Smooth muscle cell (in vitro differentiated cells): Measurements from ENCODE around the gene CALM1. TPM values are rescaled to one million over a fixed set of nuclear protein-coding genes. Genes with fewer than 3 reads are reported as not detected.

Experiments used
- DNase-seq: peaks from one replicate; lab custom pipeline; 2025; ENCODE audit not compliant: unreplicated experiment; lab: John Stamatoyannopoulos, UW
- H2AFZ ChIP-seq: fragments of 200-600 bp; sonication (generic); 2 replicates; pipeline ENCODE4 v1.6.0; 2016; ENCODE audit warnings: antibody characterized with exemption, low read depth, mild to moderate bottlenecking
- H3F3A ChIP-seq: fragments of 200-600 bp; sonication (generic); 2 replicates; pipeline ENCODE4 v1.6.0; 2017; ENCODE audit warnings: antibody characterized with exemption, low read depth
- H3K27ac ChIP-seq: fragments of 200-600 bp; sonication (generic); 2 replicates; pipeline ENCODE4 v1.5.1; 2016; ENCODE audit warnings: low read depth, mild to moderate bottlenecking
- H3K27me3 ChIP-seq: fragments of 200-600 bp; sonication (generic); 2 replicates; pipeline ENCODE4 v1.6.1; 2016; ENCODE audit warnings: low read depth, mild to moderate bottlenecking
- H3K36me3 ChIP-seq: fragments of 200-600 bp; sonication (generic); 2 replicates; pipeline ENCODE4 v1.5.1; 2016; ENCODE audit warnings: low read depth
- H3K4me1 ChIP-seq: fragments of 200-600 bp; sonication (generic); 2 replicates; pipeline ENCODE4 v1.5.1; 2016; ENCODE audit warnings: low read depth
- H3K4me2 ChIP-seq: fragments of 200-600 bp; sonication (generic); 2 replicates; pipeline ENCODE4 v1.6.0; 2016; ENCODE audit warnings: mild to moderate bottlenecking
- H3K4me3 ChIP-seq: fragments of 200-600 bp; sonication (generic); 2 replicates; pipeline ENCODE4 v1.5.1; 2016; ENCODE audit warnings: mild to moderate bottlenecking
- H3K79me2 ChIP-seq: fragments of 200-600 bp; sonication (generic); 2 replicates; pipeline ENCODE4 v1.6.0; 2016; ENCODE audit warnings: low read depth, mild to moderate bottlenecking
- H3K9ac ChIP-seq: fragments of 200-600 bp; sonication (generic); 2 replicates; pipeline ENCODE4 v1.6.0; 2016; ENCODE audit warnings: low read depth
- H3K9me3 ChIP-seq: fragments of 200-600 bp; sonication (generic); replicated peaks from 2 replicates; pipeline ENCODE4 v1.5.1; 2016; ENCODE audit warnings: low read depth
- H4K20me1 ChIP-seq: fragments of 200-600 bp; sonication (generic); 2 replicates; pipeline ENCODE4 v1.6.0; 2016; ENCODE audit warnings: low read depth
- WGBS: methylation state at CpG from one replicate; pipeline ENCODE4 v1.1.7; 2016; ENCODE audit warnings: low lambda C conversion rate; 5-methylcytosine and 5-hydroxymethylcytosine counted together
- polyA plus RNA-seq: library from polyadenylated mRNA; unstranded; fragments of >200 nt; fragmentation: Nextera tagmentation; extraction: Ambion mirVana; gene quantifications from 2 replicates; pipeline ENCODE4 v1.2.1, GENCODE V29; 2016
- total RNA-seq: library from RNA; depleted of rRNA; stranded (reverse); fragments of >200 nt; gene quantifications from 2 replicates; pipeline ENCODE4 v1.2.3, GENCODE V29; 2014
- TF ChIP-seq, protein P1 (sequence below): fragments of 200-600 bp; sonication (generic); IDR thresholded peaks from 2 replicates; pipeline ENCODE4 v1.5.1; 2017; ENCODE audit warnings: borderline replicate concordance, mild to moderate bottlenecking, antibody characterized with exemption; ENCODE audit not compliant: insufficient read depth, poor library complexity, severe bottlenecking

Gene CALM1
- total and polyA plus RNA-seq, 2 experiments from 2014 or later, result 302 to 545 TPM

DNA sequence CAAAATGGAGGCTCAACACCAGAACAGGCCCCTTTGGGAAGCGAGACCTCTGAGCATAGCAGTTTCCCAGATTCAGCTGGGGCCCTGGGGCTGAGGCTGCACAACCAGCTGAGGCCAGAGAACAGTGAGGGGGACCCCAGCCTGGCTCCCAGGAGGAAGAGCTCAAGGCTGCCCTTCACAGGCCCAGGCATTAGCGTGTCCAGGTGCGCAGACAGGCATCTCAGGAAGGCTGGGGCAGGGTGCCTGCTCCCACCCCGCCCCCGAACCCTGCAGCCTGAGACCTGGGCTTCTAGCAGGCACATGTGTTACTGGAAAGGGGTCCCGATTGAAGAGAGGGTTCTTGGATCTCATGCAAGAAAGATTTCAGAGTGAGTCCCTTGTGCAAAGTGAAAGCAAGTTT is 27.2 kb downstream of the CALM1 start:
- TF ChIP-seq, protein P1, sequence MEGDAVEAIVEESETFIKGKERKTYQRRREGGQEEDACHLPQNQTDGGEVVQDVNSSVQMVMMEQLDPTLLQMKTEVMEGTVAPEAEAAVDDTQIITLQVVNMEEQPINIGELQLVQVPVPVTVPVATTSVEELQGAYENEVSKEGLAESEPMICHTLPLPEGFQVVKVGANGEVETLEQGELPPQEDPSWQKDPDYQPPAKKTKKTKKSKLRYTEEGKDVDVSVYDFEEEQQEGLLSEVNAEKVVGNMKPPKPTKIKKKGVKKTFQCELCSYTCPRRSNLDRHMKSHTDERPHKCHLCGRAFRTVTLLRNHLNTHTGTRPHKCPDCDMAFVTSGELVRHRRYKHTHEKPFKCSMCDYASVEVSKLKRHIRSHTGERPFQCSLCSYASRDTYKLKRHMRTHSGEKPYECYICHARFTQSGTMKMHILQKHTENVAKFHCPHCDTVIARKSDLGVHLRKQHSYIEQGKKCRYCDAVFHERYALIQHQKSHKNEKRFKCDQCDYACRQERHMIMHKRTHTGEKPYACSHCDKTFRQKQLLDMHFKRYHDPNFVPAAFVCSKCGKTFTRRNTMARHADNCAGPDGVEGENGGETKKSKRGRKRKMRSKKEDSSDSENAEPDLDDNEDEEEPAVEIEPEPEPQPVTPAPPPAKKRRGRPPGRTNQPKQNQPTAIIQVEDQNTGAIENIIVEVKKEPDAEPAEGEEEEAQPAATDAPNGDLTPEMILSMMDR, result no peak
- no peak for DNase-seq
- no peak overlapping the region for H3K4me3 ChIP-seq

DNA sequence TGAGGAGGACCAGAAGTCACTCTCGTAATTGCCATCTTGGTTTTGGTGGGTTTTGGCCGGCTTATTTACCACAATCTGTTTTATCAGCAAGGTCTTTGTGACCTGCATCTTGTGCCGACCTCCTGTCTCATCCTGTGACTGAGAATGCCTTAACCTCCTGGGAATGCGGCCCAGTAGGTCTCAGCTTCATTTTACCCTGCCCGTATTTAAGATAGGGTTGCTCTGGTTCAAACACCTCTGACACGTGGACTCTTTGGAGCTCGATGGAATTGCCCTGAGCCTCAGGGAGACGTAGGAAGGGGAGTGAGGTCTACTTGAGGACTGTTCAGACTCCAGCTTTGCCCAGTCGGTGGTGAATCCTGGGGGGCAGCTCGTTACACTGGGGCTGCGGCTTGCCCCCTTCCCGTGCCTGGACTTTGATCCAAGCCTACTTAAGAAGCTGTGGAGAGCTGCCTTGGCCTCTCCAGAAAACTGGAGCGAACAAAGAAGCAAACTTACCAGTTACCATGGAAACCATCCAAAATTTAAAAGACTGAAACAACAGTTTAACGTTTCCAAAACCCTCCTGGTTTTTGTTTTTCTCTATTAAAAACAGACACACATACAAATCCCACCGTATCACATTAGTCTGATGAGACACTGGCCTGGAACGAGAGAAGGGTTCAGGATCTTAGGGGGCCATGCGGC is 28.0 kb downstream of the CALM1 start:
- H4K20me1 ChIP-seq, result no peaks in the 10 kb centered on the region
- TF ChIP-seq, protein P1, result no peak
- H3F3A ChIP-seq, result no peaks in the 10 kb centered on the region
- H3K9me3 ChIP-seq, result no peaks in the 10 kb centered on the region
- H3K9ac ChIP-seq, result no peak overlapping the region
- no peaks in the 10 kb centered on the region for H3K4me1 ChIP-seq
- H3K79me2 ChIP-seq, result no peaks in the 10 kb centered on the region
- no peaks in the 10 kb centered on the region for H3K36me3 ChIP-seq
- no peak overlapping the region for H3K4me2 ChIP-seq
- no peak for DNase-seq
- no peak overlapping the region for H3K4me3 ChIP-seq
- 87% methylated on average over 17 of the region's 17 CpGs for WGBS
- H3K27me3 ChIP-seq, result no peaks in the 10 kb centered on the region
- H3K27ac ChIP-seq, result no peak overlapping the region
- no peak overlapping the region for H2AFZ ChIP-seq

More for the DNA sequence above, 27.2 kb downstream of the CALM1 start:
- Histone ChIP-seq H3K4me1 (no peaks in the 10 kb centered on the region), H3K9me3 (no peaks in the 10 kb centered on the region), H3K4me2 (no peak overlapping the region), H3K79me2 (no peaks in the 10 kb centered on the region), H2AFZ (no peak overlapping the region), H3K27ac (no peak overlapping the region), H3K27me3 (no peaks in the 10 kb centered on the region), H3F3A (no peaks in the 10 kb centered on the region), H3K9ac (no peak overlapping the region), H3K36me3 (no peaks in the 10 kb centered on the region), H4K20me1 (no peaks in the 10 kb centered on the region)
- 94% methylated on average over 6 of the region's 6 CpGs for WGBS

DNA sequence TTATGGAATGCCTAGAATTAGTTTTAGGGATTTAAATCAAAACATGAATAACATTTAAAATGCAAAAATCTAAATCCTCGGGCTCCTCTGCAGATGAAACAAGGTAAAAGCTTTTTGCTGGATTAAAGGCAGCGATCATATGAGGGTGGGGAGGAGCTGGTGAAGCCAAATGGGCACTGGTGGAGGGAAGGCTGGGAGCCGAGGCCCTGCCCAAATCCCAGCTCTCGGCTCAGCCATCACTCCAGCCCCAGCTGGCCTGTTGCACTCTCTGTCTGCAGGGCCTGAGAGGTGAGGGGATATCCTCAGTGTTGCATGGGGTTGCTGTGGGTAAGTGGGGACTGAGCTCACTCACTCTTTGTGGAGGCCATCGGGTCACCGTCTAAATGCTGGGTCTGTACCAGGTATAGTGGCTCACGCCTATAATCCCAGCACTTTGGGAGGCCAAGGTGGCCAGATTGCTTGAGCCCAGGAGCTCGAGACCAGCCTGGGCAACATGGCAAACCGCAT is 28.6 kb downstream of the CALM1 start:
- no peaks in the 10 kb centered on the region for H4K20me1 ChIP-seq
- H3K79me2 ChIP-seq, result no peaks in the 10 kb centered on the region
- no peaks in the 10 kb centered on the region for H3K9me3 ChIP-seq
- H3K4me1 ChIP-seq, result no peaks in the 10 kb centered on the region
- 92% methylated on average over 9 of the region's 9 CpGs for WGBS
- no peak overlapping the region for H3K9ac ChIP-seq
- TF ChIP-seq, protein P1, result no peak
- H3K4me2 ChIP-seq, result no peak overlapping the region
- H3K36me3 ChIP-seq, result no peaks in the 10 kb centered on the region
- no peak overlapping the region for H2AFZ ChIP-seq
- DNase-seq, result no peak
- H3K27me3 ChIP-seq, result no peaks in the 10 kb centered on the region
- no peak overlapping the region for H3K4me3 ChIP-seq
- H3K27ac ChIP-seq, result no peak overlapping the region
- no peaks in the 10 kb centered on the region for H3F3A ChIP-seq
